GM19240 (cell line): ENCODE measurements around the gene ANKRD39.

ENCODE experiments used
- DNase-seq: peaks from one replicate; pipeline ENCODE4 v3.0.0; 2011; ENCODE audit warnings: low spot score; ENCODE audit not compliant: insufficient read length

ANKRD39 gene

GRCh38 chr2:96859099-96859649 lies 1.4 kb upstream of the ANKRD39 start:
- no peak for DNase-seq

DNA sequence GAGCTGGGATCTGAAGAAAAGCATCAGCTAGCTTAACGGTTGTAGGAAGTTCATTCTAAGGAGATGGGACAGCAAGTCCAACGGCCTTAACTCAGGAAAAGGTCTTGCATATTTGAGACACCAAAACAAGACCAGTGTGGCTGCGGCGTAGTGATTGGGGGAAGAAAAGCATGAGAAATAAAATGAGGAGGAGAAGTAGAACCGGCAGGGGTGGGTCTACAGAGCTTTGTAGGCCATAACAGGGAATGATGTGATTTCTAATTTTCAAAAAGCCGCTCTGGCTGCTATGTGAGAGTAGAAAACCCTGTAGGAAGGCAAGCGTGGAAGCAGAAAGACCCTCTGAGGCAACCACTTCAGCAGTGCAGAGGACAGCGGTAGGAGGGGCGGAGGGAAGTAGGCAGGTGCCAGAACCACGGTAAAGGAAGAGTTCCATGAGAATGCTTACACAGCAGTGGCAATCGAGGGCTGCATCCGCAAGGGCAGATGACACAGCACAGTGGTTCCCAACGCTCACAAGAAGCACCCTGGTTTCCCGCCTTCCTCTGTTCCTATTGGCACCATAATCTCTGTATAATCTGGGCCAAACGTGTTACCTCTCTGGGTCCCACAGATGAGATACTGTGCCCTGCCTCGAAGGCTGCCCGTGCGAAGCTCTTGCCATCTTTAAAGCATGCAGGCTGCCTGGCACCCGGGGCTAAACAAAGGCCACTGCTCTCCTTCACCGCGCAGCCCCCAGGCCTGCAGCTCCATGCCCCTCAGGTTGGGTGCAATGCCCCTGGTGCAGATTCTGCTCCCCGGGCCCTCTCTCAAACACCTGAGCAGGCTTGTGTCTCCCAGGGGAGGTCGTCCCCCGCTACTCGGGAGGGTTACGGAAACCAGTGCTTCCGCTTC lies 795 bp downstream of the ANKRD39 start:
- no peak for DNase-seq

DNA sequence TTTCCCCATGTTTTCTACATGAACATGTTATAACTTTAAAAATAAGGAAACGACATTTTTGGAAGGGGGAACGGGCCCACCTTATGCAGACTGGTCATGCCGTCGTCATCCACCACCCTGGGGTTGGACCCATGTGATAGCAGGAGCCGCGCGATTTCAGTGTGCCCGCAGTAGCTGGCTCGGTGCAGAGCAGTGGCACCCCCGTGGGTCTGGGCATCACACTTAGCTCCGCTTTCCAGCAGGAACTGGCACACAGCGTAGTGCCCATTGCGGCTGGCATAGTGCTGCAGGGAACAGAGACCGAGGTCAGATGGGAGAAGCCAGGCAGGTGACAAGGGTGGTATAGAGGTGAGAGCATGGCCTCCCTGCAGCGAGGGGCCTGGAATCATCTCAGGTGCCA lies 4.5 kb downstream of the ANKRD39 start:
- DNase-seq, result no peak

DNA sequence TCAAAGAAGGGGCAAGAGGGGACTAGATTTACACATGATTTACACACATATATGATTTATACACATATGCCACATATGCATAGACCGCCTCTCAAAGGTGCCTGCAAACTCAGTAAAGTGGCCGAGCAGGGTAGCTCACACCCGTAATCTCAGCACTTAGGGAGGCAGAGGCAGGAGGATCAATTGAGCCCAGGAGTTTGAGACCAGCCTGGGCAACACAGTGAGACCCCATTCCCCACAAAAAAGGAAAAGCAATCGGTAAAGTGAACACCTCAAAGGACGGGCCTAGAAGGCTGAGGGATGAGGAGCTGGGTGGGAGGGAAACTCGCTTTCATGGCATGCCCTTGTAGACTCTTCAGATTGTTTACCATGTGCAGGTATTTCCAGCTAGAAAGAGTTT lies 5.1 kb downstream of the ANKRD39 start:
- DNase-seq, result no peak

GRCh38 chr2:96848264-96848663 lies 9.6 kb downstream of the ANKRD39 start:
- DNase-seq, result no peak

DNA sequence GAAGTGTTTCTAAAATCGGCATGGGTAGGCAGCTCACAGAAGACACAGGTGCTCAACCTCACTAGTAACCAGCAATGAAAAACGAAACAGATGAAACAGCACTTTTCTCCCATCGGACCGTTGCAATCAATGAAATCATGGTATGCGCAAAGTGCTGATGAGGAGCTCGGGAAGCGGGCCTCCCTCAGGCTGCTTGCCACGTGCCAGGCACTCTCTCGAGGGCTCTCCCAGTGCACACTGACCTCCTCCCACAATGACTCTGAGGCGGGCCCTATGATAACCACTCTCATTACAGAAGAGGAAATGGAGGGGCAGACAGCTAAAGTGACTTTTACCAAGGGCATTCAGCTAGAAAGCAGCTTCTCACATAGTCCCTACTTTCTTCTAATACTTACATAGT lies 10.2 kb downstream of the ANKRD39 start:
- DNase-seq, result no peak

GRCh38 chr2:96846825-96847224 lies 11.0 kb downstream of the ANKRD39 start:
- no peak for DNase-seq

GRCh38 chr2:96844405-96844808 lies 13.4 kb downstream of the ANKRD39 start:
- DNase-seq, result no peak

- DNase-seq, result no peak
Measured at GRCh38 chr2:96843538-96844268, 14.1 kb downstream of the ANKRD39 start, which contains the start of gene ANKRD23. TSS of gene ANKRD23 (minus strand) at chr2:96844021. CDS start at chr2:96843992, 29 bp downstream.

GRCh38 chr2:96842600-96842999 lies 15.2 kb downstream of the ANKRD39 start:
- DNase-seq, result no peak

DNA sequence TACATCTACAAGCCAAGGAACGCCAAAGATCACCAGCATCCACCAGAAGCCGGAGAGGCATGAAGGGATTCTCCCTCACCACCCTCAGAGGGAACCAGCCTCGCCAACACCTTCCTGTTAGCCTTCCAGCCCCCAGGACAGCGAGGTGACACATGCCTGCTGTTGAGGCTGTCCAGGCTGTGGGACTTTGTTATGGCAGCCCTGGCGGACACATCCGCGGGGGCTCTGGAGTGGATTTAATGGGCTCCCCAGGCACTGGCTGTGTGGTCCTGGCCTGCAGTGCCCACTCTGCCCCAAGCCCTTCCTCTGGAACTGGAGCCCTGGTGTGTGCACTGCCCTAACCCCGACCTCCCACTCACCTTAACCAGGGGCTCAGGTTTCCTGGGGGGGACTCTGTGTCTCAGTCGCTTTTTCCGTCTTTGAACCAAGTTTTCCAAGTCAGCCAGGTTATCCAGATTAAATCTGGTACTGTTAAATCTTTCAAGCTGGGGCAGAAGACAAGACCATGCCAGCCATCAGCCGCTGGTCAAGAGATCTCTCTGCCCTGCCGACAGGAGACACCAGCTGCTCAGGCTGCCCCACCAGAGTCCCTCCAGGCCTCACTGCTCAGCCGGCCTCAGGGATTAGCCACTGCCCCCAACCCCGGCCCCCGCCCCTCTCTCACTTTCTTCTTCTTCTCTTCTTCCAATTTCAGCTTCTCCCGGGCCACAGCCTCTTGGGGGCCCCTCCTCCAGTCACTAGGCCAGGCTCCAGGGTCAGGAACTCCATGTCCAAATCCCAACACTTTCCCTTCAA lies 15.9 kb downstream of the ANKRD39 start:
- no peak for DNase-seq

GRCh38 chr2:96839875-96840850 lies 17.7 kb downstream of the ANKRD39 start:
- DNase-seq, result no peak

GRCh38 chr2:96839293-96839874 lies 18.4 kb downstream of the ANKRD39 start:
- no peak for DNase-seq

DNA sequence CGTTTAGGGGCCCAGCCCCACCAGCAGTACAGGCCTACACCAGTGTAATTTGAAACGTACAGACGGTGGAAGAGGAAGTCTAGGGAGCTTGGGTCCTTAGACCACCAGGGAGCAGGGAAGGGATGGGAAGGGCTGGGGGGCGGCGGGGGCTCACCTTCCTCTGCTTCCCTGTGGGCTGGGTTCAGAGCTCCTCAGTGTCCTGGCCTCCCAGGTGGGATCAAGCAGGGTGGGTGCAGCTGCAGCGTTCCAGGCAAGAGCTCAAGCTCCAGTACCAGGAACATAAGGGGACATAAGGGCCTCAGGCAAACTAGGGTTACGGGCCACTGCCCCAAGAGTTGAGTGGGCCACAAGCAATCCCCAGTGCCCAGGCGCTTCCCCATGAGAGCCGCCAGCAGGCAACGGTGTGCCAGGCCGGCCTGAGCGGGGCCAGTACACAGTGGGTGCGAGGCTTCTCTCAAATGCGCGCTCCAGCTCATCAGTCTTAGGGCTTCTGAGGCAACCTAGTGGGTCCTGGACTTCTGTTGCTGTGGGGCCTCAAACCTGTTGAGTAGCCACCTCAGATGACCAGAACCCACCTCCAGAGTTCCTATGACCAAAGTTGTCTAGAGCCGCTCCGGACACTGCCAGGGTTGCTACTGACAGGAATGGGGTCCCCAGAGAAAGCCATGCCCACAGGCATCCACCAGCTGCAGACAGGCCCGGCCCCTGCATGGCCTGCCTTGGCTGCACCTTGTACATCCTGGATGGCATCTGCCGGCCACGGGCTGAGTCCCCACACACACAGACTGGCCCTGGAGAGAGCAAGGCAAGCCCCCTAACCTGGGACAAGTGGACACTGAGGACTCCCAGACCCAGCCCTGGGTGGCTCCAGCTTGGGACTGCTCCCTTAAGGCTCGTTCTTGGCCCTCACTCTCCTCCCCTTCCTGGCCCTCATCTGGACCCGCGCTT lies 19.2 kb downstream of the ANKRD39 start:
- DNase-seq, result no peak

DNA sequence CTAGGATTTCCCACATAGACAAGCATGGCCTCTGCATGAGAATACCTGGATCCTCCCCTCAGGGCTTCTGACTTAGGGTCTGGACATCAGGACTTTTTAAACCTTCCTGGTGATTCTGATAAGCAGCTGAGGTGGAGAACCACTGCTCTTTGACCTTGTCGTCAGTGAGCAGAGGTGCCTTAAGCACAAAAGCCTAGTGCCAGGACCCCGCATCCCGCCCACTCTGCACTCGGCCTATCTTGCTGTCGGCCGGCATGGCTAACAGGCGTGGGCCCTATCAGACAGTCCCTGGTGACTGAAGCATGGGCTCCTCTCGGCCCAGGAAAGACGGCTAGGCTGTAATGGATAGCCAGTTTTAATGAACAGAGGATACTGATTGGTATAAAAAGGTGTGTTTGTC lies 20.2 kb downstream of the ANKRD39 start:
- DNase-seq, result no peak

- no peak for DNase-seq
Measured at GRCh38 chr2:96835830-96836229, 22.0 kb downstream of the ANKRD39 start.

- no peak for DNase-seq
Measured at GRCh38 chr2:96832754-96833507, 24.9 kb downstream of the ANKRD39 start.

GRCh38 chr2:96832408-96832753 lies 25.4 kb downstream of the ANKRD39 start:
- DNase-seq, result no peak
